K562 (cell line): ENCODE results near the gene IP6K1. TPM values are rescaled to one million over a fixed set of nuclear protein-coding genes. Genes with fewer than 3 reads are reported as not detected.
A peak's percentile ranks its signal among the peaks of the same experiment; 100 is the strongest.

Experiments used
- BRD9 ChIP-seq: fragments of 450-650 bp; IDR thresholded peaks from 2 replicates; pipeline ENCODE4 v1.6.1; 2018; ENCODE audit warnings: low read depth; ENCODE audit not compliant: partially characterized antibody
- HDAC1 ChIP-seq, 2 experiments: fragments of 450-650 bp; IDR thresholded peaks; 2 replicates each; pipeline ENCODE4 v1.6.1; 2016 to 2017; ENCODE audit warnings: inconsistent platforms in 1 of 2, mild to moderate bottlenecking in 1 of 2, moderate library complexity in 1 of 2
- HDGF ChIP-seq: fragments of 450-650 bp; IDR thresholded peaks from 2 replicates; pipeline ENCODE4 v1.6.1; 2016
- HLTF ChIP-seq: fragments of 450-650 bp; IDR thresholded peaks from 2 replicates; pipeline ENCODE4 v1.6.1; 2016
- HNRNPLL ChIP-seq: fragments of 200-400 bp; formaldehyde crosslinking; IDR thresholded peaks from 2 replicates; pipeline ENCODE4 v1.6.1; 2017; ENCODE audit warnings: low read length, low read depth, mild to moderate bottlenecking; ENCODE audit not compliant: poor library complexity, severe bottlenecking
- JUNB ChIP-seq: fragments of 450-650 bp; formaldehyde crosslinking; conservative IDR thresholded peaks from 2 replicates; pipeline ENCODE4 v1.4.0; 2020; ENCODE audit warnings: mild to moderate bottlenecking
- KAT8 ChIP-seq: fragments of 450-650 bp; IDR thresholded peaks from 2 replicates; pipeline ENCODE4 v1.6.1; 2016; ENCODE audit warnings: low read depth, mild to moderate bottlenecking
- KDM2B ChIP-seq: fragments of 250-450 bp; sonication (Bioruptor Pico); IDR thresholded peaks from 2 replicates; pipeline ENCODE4 v1.8.0; 2021; ENCODE audit warnings: mild to moderate bottlenecking, moderate library complexity
- MBD2 ChIP-seq: sonication (generic); IDR thresholded peaks from 2 replicates; pipeline ENCODE4 v1.6.1; 2016; ENCODE audit warnings: low read depth, borderline replicate concordance
- MXI1 ChIP-seq: IDR thresholded peaks from 2 replicates; pipeline ENCODE4 v1.6.1; 2011; ENCODE audit warnings: low read depth, mild to moderate bottlenecking, improper control_type of control experiment, low read length
- PHB ChIP-seq: fragments of 250-450 bp; sonication (Bioruptor Pico); IDR thresholded peaks from 2 replicates; pipeline ENCODE4 v1.5.0; 2021
- RBM17 ChIP-seq: fragments of 200-400 bp; formaldehyde crosslinking; IDR thresholded peaks from 2 replicates; pipeline ENCODE4 v1.6.1; 2017; ENCODE audit warnings: low read depth, mild to moderate bottlenecking, low read length, borderline replicate concordance
- RFX1 ChIP-seq: fragments of 450-650 bp; IDR thresholded peaks from 2 replicates; pipeline ENCODE4 v1.6.1; 2016; ENCODE audit warnings: mild to moderate bottlenecking, moderate library complexity
- SNIP1 ChIP-seq: fragments of 450-650 bp; IDR thresholded peaks from 2 replicates; pipeline ENCODE4 v1.7.1; 2017; ENCODE audit warnings: low read depth, mild to moderate bottlenecking
- TEAD2 ChIP-seq: fragments of 450-650 bp; IDR thresholded peaks from 2 replicates; pipeline ENCODE4 v1.6.1; 2016; ENCODE audit warnings: missing genetic modification characterization, control low read depth, missing compliant biosample characterization
- TGIF2 ChIP-seq: sonication (generic); formaldehyde crosslinking; IDR thresholded peaks from 2 replicates; pipeline ENCODE4 v1.8.1; 2022; ENCODE audit warnings: mild to moderate bottlenecking, missing genetic modification reagents, moderate library complexity
- XRCC5 ChIP-seq: fragments of 200-400 bp; formaldehyde crosslinking; IDR thresholded peaks from 2 replicates; pipeline ENCODE4 v1.6.1; 2017; ENCODE audit warnings: low read depth, mild to moderate bottlenecking, low read length
- ZBTB12 ChIP-seq: fragments of 250-450 bp; sonication (Bioruptor Pico); IDR thresholded peaks from 2 replicates; pipeline ENCODE4 v1.4.0; 2020
- ZBTB9 ChIP-seq: fragments of 450-650 bp; formaldehyde crosslinking; IDR thresholded peaks from 2 replicates; pipeline ENCODE4 v1.4.0; 2020; ENCODE audit warnings: mild to moderate bottlenecking, moderate library complexity
- ZNF124 ChIP-seq: sonication (generic); formaldehyde crosslinking; IDR thresholded peaks from 2 replicates; pipeline ENCODE4 v1.8.1; 2022; ENCODE audit warnings: missing genetic modification reagents
- ZNF76 ChIP-seq: fragments of 250-450 bp; sonication (Bioruptor Pico); IDR thresholded peaks from 2 replicates; pipeline ENCODE4 v1.4.0; 2020; ENCODE audit warnings: mild to moderate bottlenecking, moderate library complexity, borderline replicate concordance
- ZSCAN29 ChIP-seq: fragments of 450-650 bp; IDR thresholded peaks from 2 replicates; pipeline ENCODE4 v1.6.1; 2017
- polyA plus RNA-seq, 8 experiments: library from polyadenylated mRNA; depleted of rRNA in 4 of 8; stranded (reverse) in 5 of 8; unstranded in 3 of 8; fragments of >200 nt; fragmentation: Nextera tagmentation in 2 of 8; fragmentation: Illumina TruSeq in 1 of 8; extraction: Ambion mirVana in 2 of 8; extraction: Trizol in 1 of 8; gene quantifications; 2 replicates each; pipeline versions ENCODE4 v1.2.1 to v1.2.3, GENCODE V29; 2011 to 2014; ENCODE audit warnings: inconsistent platforms in 1 of 8, missing spikeins in 1 of 8
- total RNA-seq, 7 experiments: library from RNA; depleted of rRNA in 6 of 7; stranded (reverse); fragments of >200 nt in 6 of 7; fragmentation: Illumina TruSeq in 2 of 7; extraction: Trizol in 2 of 7; gene quantifications; 2 replicates each; pipeline versions ENCODE4 v1.2.1 to v1.2.3, GENCODE V29; 2011 to 2021; ENCODE audit warnings: low replicate concordance in 1 of 7
- TF ChIP-seq, protein P1 (sequence below), 3 experiments: fragments of 200-800 bp in 1 of 3; fragments of 250-450 bp in 1 of 3; fragments of 450-650 bp in 1 of 3; sonication (Bioruptor Pico) in 1 of 3; sonication (Bioruptor generic) in 1 of 3; formaldehyde crosslinking in 1 of 3; IDR thresholded peaks; 2 replicates each; pipeline versions ENCODE4 v1.6.1 to v1.8.0; 2016 to 2022; ENCODE audit warnings: mild to moderate bottlenecking in 2 of 3, missing genetic modification characterization in 2 of 3, missing compliant biosample characterization in 1 of 3, moderate library complexity in 1 of 3
- TF ChIP-seq, protein P2 (sequence below): sonication (generic); formaldehyde crosslinking; IDR thresholded peaks from 2 replicates; pipeline ENCODE4 v1.8.0; 2022; ENCODE audit warnings: mild to moderate bottlenecking, missing genetic modification reagents

IP6K1 gene
- total and polyA plus RNA-seq, 9 of the 15 experiments (the other 6 are each of a cell fraction or from before 2014, with no cell fraction given), result 0.46 to 29.2 (median 13.1) TPM

DNA sequence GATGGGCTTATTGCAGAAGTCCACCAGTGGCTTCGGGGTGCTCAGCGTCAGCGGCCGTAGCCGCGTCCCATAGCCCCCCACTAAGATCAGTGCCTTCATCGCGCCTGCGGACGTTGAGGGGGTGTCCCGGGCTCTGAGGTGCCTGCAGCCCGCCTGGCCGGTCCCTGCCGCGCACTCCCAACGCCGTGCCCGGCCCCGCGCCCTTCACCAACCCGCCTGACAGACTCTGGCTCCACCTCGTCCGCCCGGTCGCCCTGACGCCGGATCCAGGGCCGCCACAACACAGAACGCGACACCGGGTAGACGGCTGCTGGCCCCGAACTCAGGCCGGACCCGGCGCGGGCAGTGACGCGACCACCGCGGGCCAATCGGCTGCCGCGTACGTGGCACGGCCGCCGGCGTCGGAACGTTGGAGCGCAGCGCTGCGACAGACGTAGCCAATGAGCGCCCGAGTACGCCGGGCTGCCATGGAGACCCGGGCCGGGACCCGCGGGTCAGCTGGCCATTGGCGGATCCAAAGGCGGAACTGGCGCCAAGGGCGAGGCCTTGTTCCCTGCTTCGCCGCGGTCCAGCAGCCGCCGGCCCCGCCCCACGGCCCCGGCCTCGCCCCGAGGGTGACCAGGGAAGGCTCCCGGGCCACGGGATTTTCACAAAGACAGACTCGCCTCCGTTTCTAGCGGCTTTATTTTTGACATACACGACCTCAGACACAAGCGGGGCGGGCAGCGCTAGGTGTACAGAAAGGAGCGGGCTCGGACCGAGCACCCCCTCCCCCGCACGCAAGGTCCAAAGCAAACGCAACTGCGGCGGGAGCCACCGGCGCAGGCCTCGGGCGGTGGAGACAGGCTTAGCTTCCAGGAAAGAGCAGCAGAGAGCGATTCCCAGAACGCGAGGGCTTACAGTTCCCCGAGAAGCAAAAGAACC, 62.5 kb downstream of the IP6K1 start, which contains the start of gene GMPPB (continued):
- TF ChIP-seq HDAC1 (IDR thresholded peaks at IDR 0.05) (no peak; a peak in 2 of 4 replicates), ZNF76 (CRISPR knock-in tag) (no peak), RBM17 (no peak), ZSCAN29 (no peak), MXI1 (no peak), KAT8 (no peak), ZNF124 (no peak), KDM2B (CRISPR knock-in tag) (no peak), HNRNPLL (peak; percentile 89), RFX1 (peak; percentile 90), PHB (no peak), TEAD2 (no peak), XRCC5 (no peak), ZBTB9 (CRISPR knock-in tag) (no peak), HLTF (no peak), TGIF2 (CRISPR knock-in tag) (no peak), BRD9 (no peak), HDGF (no peak), MBD2 (peak; percentile 31; the same call in 1 of the 2 replicates), JUNB (CRISPR knock-in tag) (no peak), ZBTB12 (CRISPR knock-in tag) (peak; percentile 91), SNIP1 (no peak)
- TF ChIP-seq, protein P1, sequence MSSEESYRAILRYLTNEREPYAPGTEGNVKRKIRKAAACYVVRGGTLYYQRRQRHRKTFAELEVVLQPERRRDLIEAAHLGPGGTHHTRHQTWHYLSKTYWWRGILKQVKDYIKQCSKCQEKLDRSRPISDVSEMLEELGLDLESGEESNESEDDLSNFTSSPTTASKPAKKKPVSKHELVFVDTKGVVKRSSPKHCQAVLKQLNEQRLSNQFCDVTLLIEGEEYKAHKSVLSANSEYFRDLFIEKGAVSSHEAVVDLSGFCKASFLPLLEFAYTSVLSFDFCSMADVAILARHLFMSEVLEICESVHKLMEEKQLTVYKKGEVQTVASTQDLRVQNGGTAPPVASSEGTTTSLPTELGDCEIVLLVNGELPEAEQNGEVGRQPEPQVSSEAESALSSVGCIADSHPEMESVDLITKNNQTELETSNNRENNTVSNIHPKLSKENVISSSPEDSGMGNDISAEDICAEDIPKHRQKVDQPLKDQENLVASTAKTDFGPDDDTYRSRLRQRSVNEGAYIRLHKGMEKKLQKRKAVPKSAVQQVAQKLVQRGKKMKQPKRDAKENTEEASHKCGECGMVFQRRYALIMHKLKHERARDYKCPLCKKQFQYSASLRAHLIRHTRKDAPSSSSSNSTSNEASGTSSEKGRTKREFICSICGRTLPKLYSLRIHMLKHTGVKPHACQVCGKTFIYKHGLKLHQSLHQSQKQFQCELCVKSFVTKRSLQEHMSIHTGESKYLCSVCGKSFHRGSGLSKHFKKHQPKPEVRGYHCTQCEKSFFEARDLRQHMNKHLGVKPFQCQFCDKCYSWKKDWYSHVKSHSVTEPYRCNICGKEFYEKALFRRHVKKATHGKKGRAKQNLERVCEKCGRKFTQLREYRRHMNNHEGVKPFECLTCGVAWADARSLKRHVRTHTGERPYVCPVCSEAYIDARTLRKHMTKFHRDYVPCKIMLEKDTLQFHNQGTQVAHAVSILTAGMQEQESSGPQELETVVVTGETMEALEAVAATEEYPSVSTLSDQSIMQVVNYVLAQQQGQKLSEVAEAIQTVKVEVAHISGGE (CRISPR knock-in tag; IDR thresholded peaks at IDR 0.05), result no peak
- TF ChIP-seq, protein P2, sequence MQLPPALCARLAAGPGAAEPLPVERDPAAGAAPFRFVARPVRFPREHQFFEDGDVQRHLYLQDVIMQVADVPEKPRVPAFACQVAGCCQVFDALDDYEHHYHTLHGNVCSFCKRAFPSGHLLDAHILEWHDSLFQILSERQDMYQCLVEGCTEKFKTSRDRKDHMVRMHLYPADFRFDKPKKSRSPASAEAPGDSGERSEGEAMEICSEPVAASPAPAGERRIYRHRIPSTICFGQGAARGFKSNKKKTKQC (CRISPR knock-in tag), result no peak; the same call in 1 of the 2 replicates
